Duodenal mucosa (tissue), 2 donors: ENCODE results near the gene SLC3A2.
"Not testable (repeated sequence)": the region's sequence is repeated elsewhere in the genome, so short reads cannot be mapped to it uniquely, and the experiment has no call there.

ENCODE experiments used
- H3K27ac ChIP-seq: one replicate; pipeline ENCODE4 v1.7.0; 2013; ENCODE audit warnings: low read depth, low read length
- H3K27me3 ChIP-seq, 2 donors: one replicate each; pipeline ENCODE4 v1.7.0; 2013; ENCODE audit warnings: low read length in 2 of 2, control low read depth in 1 of 2; ENCODE audit not compliant: insufficient read depth in 2 of 2, control insufficient read depth in 1 of 2
- H3K36me3 ChIP-seq, 2 donors: one replicate each; pipeline ENCODE4 v1.7.0; 2013; ENCODE audit warnings: low read length in 2 of 2, control low read depth in 1 of 2; ENCODE audit not compliant: insufficient read depth in 2 of 2, control insufficient read depth in 1 of 2
- H3K4me1 ChIP-seq, 2 donors: one replicate each; pipeline ENCODE4 v1.7.0; 2013; ENCODE audit warnings: low read length in 2 of 2, control low read depth in 1 of 2; ENCODE audit not compliant: insufficient read depth in 2 of 2, control insufficient read depth in 1 of 2
- H3K4me3 ChIP-seq, 2 donors: one replicate each; pipeline ENCODE4 v1.7.0; 2013; ENCODE audit warnings: low read length in 2 of 2, low read depth in 1 of 2
- H3K9ac ChIP-seq, 2 donors: one replicate each; pipeline ENCODE4 v1.7.0; 2013; ENCODE audit warnings: low read length in 2 of 2, low read depth in 1 of 2
- H3K9me3 ChIP-seq, 2 donors: one replicate each; pipeline ENCODE4 v1.7.0; 2013; ENCODE audit warnings: low read length in 2 of 2, control low read depth in 1 of 2; ENCODE audit not compliant: control insufficient read depth in 1 of 2

Gene SLC3A2

GRCh38 chr11:62841361-62842170, 39.1 kb upstream of the SLC3A2 start:
- Histone ChIP-seq H3K27ac (peak overlapping the region; percentile 94), H3K27me3 (no peaks in the 10 kb centered on the region)

DNA sequence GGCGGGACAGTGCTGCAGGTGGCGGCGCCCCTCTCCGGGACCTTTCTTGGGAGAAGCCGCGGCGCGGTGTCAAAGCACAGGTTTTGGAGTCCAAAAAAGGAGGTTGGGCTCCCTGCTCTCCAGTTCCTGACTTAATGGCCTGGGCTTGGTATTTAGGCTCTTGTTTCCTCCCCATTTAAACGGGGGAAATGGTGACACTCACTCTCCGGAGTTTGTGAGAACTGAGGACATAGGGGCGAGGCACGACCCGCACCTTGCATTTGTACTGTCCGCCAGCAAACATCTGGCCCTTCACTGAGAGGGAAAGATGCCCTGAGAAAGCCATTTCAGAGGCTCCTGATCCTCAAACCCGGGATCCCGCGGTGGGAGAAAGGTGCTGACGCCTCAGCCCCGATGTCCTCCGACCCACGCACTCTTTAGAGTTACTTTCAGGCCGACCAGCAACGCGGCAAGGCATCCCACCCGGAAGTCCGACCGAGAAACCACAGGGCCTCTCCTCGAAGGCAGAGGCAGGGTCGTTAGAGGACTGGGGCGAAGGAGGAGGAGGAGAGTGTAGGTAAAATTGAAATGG, 38.4 kb upstream of the SLC3A2 start:
- peak overlapping the region; percentile 93 for H3K27ac ChIP-seq
- peaks cover 13 to 23% of the 10 kb centered on the region in 2 donors for H3K4me1 ChIP-seq
- no peaks in the 10 kb centered on the region for H3K9me3 ChIP-seq
- H3K27me3 ChIP-seq: no peaks in the 10 kb centered on the region
- H3K4me3 ChIP-seq: peak overlapping the region; percentile 67 to 76
- peaks cover 0 to 6% of the 10 kb centered on the region in 2 donors for H3K36me3 ChIP-seq
- H3K9ac ChIP-seq: peak overlapping the region; percentile 89 to 93

More at GRCh38 chr11:62841361-62842170, 39.1 kb upstream of the SLC3A2 start:
- Histone ChIP-seq H3K4me1 (peaks cover 13 to 23% of the 10 kb centered on the region in 2 donors), H3K9me3 (no peaks in the 10 kb centered on the region), H3K9ac (peak overlapping the region; percentile 89 to 93), H3K36me3 (peaks cover 0 to 10% of the 10 kb centered on the region in 2 donors), H3K4me3 (peak overlapping the region; percentile 97 to 99)

DNA sequence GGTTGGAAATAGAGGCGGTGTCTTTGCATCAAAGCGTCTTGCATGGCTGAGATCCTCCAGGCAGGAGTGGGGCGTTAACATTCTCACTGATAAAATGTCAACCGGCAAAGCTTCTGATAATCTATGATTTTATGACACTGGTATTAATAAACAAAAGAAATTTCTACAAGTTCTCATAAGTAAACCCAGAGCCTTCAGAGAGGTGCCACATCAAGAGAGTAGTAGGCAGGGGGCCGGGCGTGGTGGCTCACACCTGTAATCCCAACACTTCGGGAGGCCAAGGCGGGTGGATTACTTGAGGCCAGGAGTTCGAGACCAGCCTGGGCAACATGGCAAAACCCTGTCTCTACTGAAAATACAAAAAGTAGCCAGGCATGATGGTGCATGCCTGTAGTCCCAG, 37.8 kb upstream of the SLC3A2 start:
- not testable (repeated sequence) for H3K36me3 ChIP-seq, H3K9me3 ChIP-seq, H3K27ac ChIP-seq, H3K27me3 ChIP-seq
- Histone ChIP-seq H3K9ac (peak overlapping the region; percentile 89 to 93), H3K4me1 (peaks cover 10 to 20% of the 10 kb centered on the region in 2 donors), H3K4me3 (peak overlapping the region in 1 of 2 donors; percentile 67)

DNA sequence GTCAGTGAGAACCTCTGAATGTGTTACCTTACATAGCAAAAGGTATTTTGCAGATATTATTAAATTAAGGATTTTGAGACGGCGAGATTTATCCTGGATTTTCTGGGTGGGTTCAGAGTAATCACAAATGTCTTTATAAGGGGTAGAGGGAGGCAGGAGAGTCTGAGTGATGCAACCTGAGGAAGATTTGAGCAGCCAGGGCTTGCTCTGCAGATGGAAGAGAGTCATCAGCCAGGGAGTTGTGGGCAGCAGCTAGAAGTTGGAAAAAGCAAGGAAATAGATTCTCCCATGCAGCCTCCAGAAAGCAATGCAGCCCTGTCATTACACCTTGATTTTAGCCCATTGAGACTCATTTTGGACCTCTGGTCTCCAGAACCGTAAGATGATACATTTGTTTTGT, 37.2 kb upstream of the SLC3A2 start:
- no peak overlapping the region for H3K27ac ChIP-seq
- H3K4me3 ChIP-seq: no peak overlapping the region
- H3K27me3 ChIP-seq: no peaks in the 10 kb centered on the region
- peaks cover 8 to 16% of the 10 kb centered on the region in 2 donors for H3K4me1 ChIP-seq
- H3K9me3 ChIP-seq: no peaks in the 10 kb centered on the region
- no peaks in the 10 kb centered on the region for H3K36me3 ChIP-seq
- no peak overlapping the region for H3K9ac ChIP-seq

DNA sequence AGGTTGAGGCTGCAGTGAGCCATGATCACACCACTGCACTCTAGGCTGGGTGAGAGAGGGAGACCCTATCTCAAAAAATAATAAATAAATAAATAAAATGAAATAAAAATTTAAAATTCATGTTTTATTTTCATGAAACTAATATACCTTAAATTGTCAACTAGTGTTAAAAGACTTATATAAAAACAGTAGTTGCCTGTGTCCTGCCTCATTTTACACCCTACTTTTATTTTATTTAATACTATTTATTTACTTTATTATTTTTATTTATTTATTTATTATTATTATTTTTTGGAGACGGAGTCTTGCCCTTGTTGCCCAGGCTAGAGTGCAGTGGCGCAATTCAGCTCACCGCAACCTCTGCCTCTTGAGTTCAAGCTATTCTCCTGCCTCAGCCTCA, 36.5 kb upstream of the SLC3A2 start:
- no peaks in the 10 kb centered on the region for H3K36me3 ChIP-seq
- no peaks in the 10 kb centered on the region for H3K9me3 ChIP-seq
- H3K27me3 ChIP-seq: no peaks in the 10 kb centered on the region
- H3K4me3 ChIP-seq: no peak overlapping the region
- H3K27ac ChIP-seq: no peak overlapping the region
- no peak overlapping the region for H3K9ac ChIP-seq
- peaks cover 8 to 10% of the 10 kb centered on the region in 2 donors for H3K4me1 ChIP-seq

GRCh38 chr11:62846177-62846576, 34.5 kb upstream of the SLC3A2 start:
- H3K4me3 ChIP-seq: no peak overlapping the region
- no peak overlapping the region for H3K9ac ChIP-seq
- peaks cover 8 to 10% of the 10 kb centered on the region in 2 donors for H3K4me1 ChIP-seq
- no peak overlapping the region for H3K27ac ChIP-seq
- no peaks in the 10 kb centered on the region for H3K27me3 ChIP-seq
- no peaks in the 10 kb centered on the region for H3K9me3 ChIP-seq
- no peaks in the 10 kb centered on the region for H3K36me3 ChIP-seq

DNA sequence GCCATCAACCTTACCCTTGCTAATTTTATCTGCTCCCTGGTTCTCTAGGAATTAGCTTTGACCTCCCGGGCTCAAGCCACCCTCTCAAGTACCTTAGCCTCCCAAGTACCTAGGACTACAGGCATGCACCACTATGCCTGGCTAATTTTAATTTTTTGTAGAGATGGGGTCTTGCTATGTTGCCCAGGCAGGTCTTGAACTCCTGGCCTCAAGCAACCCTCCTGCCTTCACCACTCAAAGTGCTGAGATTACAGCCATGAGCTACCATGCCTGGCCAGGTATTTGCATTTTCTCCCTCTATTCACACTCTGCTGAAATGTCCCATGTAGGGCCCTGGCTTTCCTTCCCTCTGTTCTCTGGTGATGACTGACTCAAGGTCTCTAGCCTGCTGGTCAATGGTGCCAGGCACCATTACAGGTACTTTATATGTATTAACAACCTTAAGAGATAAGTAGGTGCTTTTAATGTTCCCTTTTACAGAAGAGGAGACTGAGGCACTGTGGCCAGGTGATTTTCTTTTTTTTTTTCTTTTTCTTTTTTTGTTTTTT, 32.9 kb upstream of the SLC3A2 start:
- H3K27ac ChIP-seq: no peak overlapping the region

DNA sequence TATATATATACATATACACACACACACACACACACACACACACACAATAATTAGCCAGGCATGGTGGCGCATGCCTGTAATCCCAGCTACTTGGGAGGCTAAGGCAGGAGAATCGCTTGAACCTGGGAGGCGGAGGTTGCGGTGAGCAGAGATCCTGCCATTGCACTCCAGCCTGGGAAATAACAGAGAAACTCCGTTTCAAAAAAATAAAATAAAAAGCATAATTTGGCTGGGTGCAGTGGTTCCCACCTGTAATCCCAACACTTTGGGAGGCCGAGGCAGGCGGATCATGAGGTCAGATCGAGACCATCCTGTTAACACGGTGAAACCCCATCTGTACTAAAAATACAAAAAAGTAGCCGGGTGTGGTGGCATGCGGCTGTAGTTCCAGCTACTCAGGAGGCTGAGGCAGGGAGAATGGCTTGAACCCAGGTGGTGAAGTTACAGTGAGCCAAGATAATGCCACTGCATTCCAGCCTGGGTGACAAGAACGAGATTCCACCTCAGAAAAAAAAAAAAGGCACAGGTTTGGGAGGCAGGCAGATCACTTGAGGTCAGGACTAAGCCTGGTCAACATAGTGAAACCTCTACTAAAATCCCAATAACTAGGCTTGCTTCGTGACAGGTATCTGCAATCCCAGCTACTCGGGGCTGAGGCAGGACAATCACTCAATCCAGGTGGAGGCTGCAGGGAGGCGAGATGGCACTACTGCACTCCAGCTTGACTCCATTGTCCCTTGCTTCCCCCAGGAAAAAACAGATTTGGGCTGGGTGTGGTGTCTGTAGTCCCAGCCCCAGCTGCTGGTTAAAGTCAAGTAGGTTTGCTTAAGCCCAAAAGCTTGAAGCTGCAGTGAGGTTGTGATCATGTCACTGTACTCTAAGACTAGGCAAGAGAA, 29.5 kb upstream of the SLC3A2 start:
- H3K4me3 ChIP-seq: no peak overlapping the region
- H3K27ac ChIP-seq: no peak overlapping the region
- H3K27me3 ChIP-seq: no peaks in the 10 kb centered on the region

More for the DNA sequence above, 32.9 kb upstream of the SLC3A2 start:
- H3K27me3 ChIP-seq: no peaks in the 10 kb centered on the region
- H3K36me3 ChIP-seq: peaks cover 11 to 13% of the 10 kb centered on the region in 2 donors
- H3K4me1 ChIP-seq: peaks cover 2 to 4% of the 10 kb centered on the region in 2 donors
- no peaks in the 10 kb centered on the region for H3K9me3 ChIP-seq
- H3K9ac ChIP-seq: no peak overlapping the region
- H3K4me3 ChIP-seq: no peak overlapping the region

DNA sequence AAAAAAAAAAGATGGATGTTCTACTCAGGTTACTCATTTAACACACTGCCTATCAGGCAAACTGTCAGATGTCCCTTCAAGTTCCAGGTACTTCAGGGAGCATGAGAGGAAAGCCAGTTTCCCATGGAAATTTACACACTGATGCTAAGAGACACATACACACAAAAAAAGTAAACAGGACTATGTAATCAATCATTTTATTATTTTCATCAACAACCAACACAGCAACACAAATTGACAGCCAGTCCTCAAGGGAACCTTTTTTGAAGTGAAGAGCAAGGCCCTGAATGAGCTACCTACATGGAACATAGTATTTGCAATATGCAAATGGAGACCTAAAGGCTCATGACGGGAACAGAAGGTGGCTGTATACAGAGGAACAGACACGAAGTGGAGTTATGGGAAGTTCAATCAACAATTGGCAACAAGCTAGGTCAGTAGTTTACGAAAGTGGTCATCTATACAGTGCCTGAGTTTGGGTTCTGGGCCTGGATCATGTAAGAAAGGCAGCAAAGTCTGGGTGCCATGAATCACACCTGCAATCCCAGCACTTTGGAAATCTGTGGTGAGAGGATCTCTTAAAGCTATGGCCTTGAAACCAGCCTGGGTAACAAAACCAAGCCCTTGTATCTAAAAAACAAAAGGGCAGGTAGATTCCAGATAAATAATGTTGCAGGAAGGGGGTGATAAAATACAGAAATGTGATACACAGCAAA, 28.7 kb upstream of the SLC3A2 start:
- Histone ChIP-seq H3K4me1 (peaks cover 29 to 31% of the 10 kb centered on the region in 2 donors), H3K9ac (no peak overlapping the region), H3K27ac (no peak overlapping the region), H3K36me3 (peaks cover 29 to 34% of the 10 kb centered on the region in 2 donors), H3K27me3 (no peaks in the 10 kb centered on the region), H3K4me3 (no peak overlapping the region), H3K9me3 (no peaks in the 10 kb centered on the region)

More for the DNA sequence above, 29.5 kb upstream of the SLC3A2 start:
- Histone ChIP-seq H3K9ac (no peak overlapping the region), H3K9me3 (no peaks in the 10 kb centered on the region), H3K36me3 (peaks cover 29 to 34% of the 10 kb centered on the region in 2 donors), H3K4me1 (peaks cover 23 to 26% of the 10 kb centered on the region in 2 donors)
